HEK293 (cell line): ENCODE data around the gene DCDC1.

Experiments used
- CTCF ChIA-PET: fragments of 350-600 bp; formaldehyde crosslinking; extraction: SDS; loops from one replicate; lab custom pipeline; 2021; ENCODE audit warnings: antibody characterized with exemption; lab: Yijun Ruan, JAX
- POLR2A ChIA-PET: fragments of 300-600 bp; formaldehyde crosslinking; extraction: SDS; loops from one replicate; lab custom pipeline; 2020; ENCODE audit warnings: antibody characterized with exemption, inconsistent platforms; lab: Yijun Ruan, JAX
- H3K27ac ChIP-seq: fragments of 200-500 bp; sonication (Bioruptor generic); 2 replicates; pipeline ENCODE4 v1.5.1; 2014; ENCODE audit warnings: low read depth, low read length, control low read depth, inconsistent platforms; ENCODE audit errors: extremely low read depth
- H3K36me3 ChIP-seq, 2 experiments: fragments of 200-500 bp in 1 of 2; sonication (Bioruptor generic) in 1 of 2; 1 replicate in 1 of 2; 2 replicates in 1 of 2; pipeline ENCODE4 v1.5.1; 2014 to 2017; ENCODE audit warnings: inconsistent platforms in 2 of 2, low read length in 2 of 2; ENCODE audit not compliant: control insufficient read depth in 2 of 2, insufficient read depth in 1 of 2
- H3K4me1 ChIP-seq: fragments of 200-500 bp; sonication (Bioruptor generic); 2 replicates; pipeline ENCODE4 v1.5.1; 2014; ENCODE audit warnings: mild to moderate bottlenecking, low read length, inconsistent platforms; ENCODE audit not compliant: control insufficient read depth, insufficient read depth
- H3K4me3 ChIP-seq: 2 replicates; pipeline ENCODE4 v1.5.1; 2011; ENCODE audit warnings: low read depth, mild to moderate bottlenecking, control low read depth, low read length, moderate library complexity
- H3K9me3 ChIP-seq: fragments of 200-500 bp; sonication (Bioruptor generic); 2 replicates; pipeline ENCODE4 v1.5.1; 2014; ENCODE audit warnings: low read depth, low read length, inconsistent platforms; ENCODE audit not compliant: control insufficient read depth, insufficient read depth
- AEBP2 ChIP-seq: fragments of 450-650 bp; formaldehyde crosslinking; IDR thresholded peaks from 2 replicates; pipeline ENCODE4 v1.5.1; 2016; ENCODE audit warnings: missing biosample characterization, missing genetic modification characterization, borderline replicate concordance
- GLIS2 ChIP-seq: fragments of 450-650 bp; formaldehyde crosslinking; IDR thresholded peaks from 2 replicates; pipeline ENCODE4 v1.5.1; 2016; ENCODE audit warnings: missing biosample characterization, missing genetic modification characterization
- MYNN ChIP-seq: fragments of 450-650 bp; formaldehyde crosslinking; IDR thresholded peaks from 2 replicates; pipeline ENCODE4 v1.5.1; 2016; ENCODE audit warnings: missing biosample characterization, missing genetic modification characterization, borderline replicate concordance
- TRIM28 ChIP-seq: IDR thresholded peaks from 2 replicates; pipeline ENCODE4 v1.6.1; 2011; ENCODE audit warnings: low read length, control low read depth, borderline replicate concordance
- YY2 ChIP-seq: fragments of 450-650 bp; formaldehyde crosslinking; IDR thresholded peaks from 2 replicates; pipeline ENCODE4 v1.5.1; 2016; ENCODE audit warnings: missing biosample characterization, missing genetic modification characterization
- ZBTB1 ChIP-seq: fragments of 450-650 bp; formaldehyde crosslinking; IDR thresholded peaks from 2 replicates; pipeline ENCODE4 v1.5.1; 2016; ENCODE audit warnings: missing biosample characterization, missing genetic modification characterization
- ZNF174 ChIP-seq: fragments of 450-650 bp; formaldehyde crosslinking; IDR thresholded peaks from 2 replicates; pipeline ENCODE4 v1.5.0; 2017; ENCODE audit warnings: missing biosample characterization, mild to moderate bottlenecking, missing genetic modification characterization
- ZNF24 ChIP-seq: fragments of 450-650 bp; formaldehyde crosslinking; IDR thresholded peaks from 2 replicates; pipeline ENCODE4 v1.5.1; 2016; ENCODE audit warnings: missing biosample characterization, missing genetic modification characterization
- ZNF302 ChIP-seq: fragments of 450-650 bp; formaldehyde crosslinking; IDR thresholded peaks from 2 replicates; pipeline ENCODE4 v1.5.1; 2016; ENCODE audit warnings: missing biosample characterization, missing genetic modification characterization, low read depth
- ZNF391 ChIP-seq: fragments of 450-650 bp; formaldehyde crosslinking; IDR thresholded peaks from 2 replicates; pipeline ENCODE4 v1.5.1; 2016; ENCODE audit warnings: low read depth, missing biosample characterization, missing genetic modification characterization, borderline replicate concordance
- ZNF404 ChIP-seq: fragments of 450-650 bp; formaldehyde crosslinking; IDR thresholded peaks from 2 replicates; pipeline ENCODE4 v1.5.1; 2017; ENCODE audit warnings: missing biosample characterization, missing genetic modification characterization
- ZNF433 ChIP-seq: fragments of 450-650 bp; formaldehyde crosslinking; IDR thresholded peaks from 2 replicates; pipeline ENCODE4 v1.5.1; 2016; ENCODE audit warnings: missing biosample characterization, missing genetic modification characterization, low read depth
- ZNF473 ChIP-seq: fragments of 450-650 bp; formaldehyde crosslinking; IDR thresholded peaks from 2 replicates; pipeline ENCODE4 v1.5.1; 2017; ENCODE audit warnings: missing biosample characterization, missing genetic modification characterization
- ZNF510 ChIP-seq: fragments of 450-650 bp; formaldehyde crosslinking; IDR thresholded peaks from 2 replicates; pipeline ENCODE4 v1.5.1; 2018; ENCODE audit warnings: mild to moderate bottlenecking, missing genetic modification characterization, missing biosample characterization; ENCODE audit not compliant: insufficient replicate concordance
- ZNF518A ChIP-seq: fragments of 450-650 bp; formaldehyde crosslinking; conservative IDR thresholded peaks from 2 replicates; pipeline ENCODE4 v1.5.1; 2016; ENCODE audit warnings: low read depth, missing biosample characterization, missing genetic modification characterization
- ZNF548 ChIP-seq: fragments of 450-650 bp; formaldehyde crosslinking; IDR thresholded peaks from 2 replicates; pipeline ENCODE4 v1.5.1; 2016; ENCODE audit warnings: missing biosample characterization, missing genetic modification characterization
- ZNF596 ChIP-seq: fragments of 450-650 bp; IDR thresholded peaks from 2 replicates; pipeline ENCODE4 v1.5.0; 2018; ENCODE audit warnings: missing biosample characterization, mild to moderate bottlenecking, missing genetic modification characterization, moderate library complexity
- ZNF623 ChIP-seq: fragments of 450-650 bp; formaldehyde crosslinking; IDR thresholded peaks from 2 replicates; pipeline ENCODE4 v1.5.1; 2016; ENCODE audit warnings: missing biosample characterization, missing genetic modification characterization
- ZNF658 ChIP-seq: fragments of 450-650 bp; formaldehyde crosslinking; IDR thresholded peaks from 2 replicates; pipeline ENCODE4; 2016; ENCODE audit warnings: missing biosample characterization, missing genetic modification characterization
- ZNF664 ChIP-seq: fragments of 450-650 bp; formaldehyde crosslinking; IDR thresholded peaks from 2 replicates; pipeline ENCODE4 v1.5.1; 2016; ENCODE audit warnings: missing biosample characterization, missing genetic modification characterization
- ZNF747 ChIP-seq: fragments of 450-650 bp; formaldehyde crosslinking; IDR thresholded peaks from 2 replicates; pipeline ENCODE4 v1.5.1; 2016; ENCODE audit warnings: missing biosample characterization, missing genetic modification characterization
- ZNF777 ChIP-seq: fragments of 450-650 bp; formaldehyde crosslinking; IDR thresholded peaks from 2 replicates; pipeline ENCODE4 v1.5.1; 2017; ENCODE audit warnings: missing biosample characterization, missing genetic modification characterization, borderline replicate concordance
- ZNF837 ChIP-seq: fragments of 450-650 bp; formaldehyde crosslinking; IDR thresholded peaks from 2 replicates; pipeline ENCODE4 v1.5.1; 2016; ENCODE audit warnings: missing biosample characterization, missing genetic modification characterization
- ZSCAN16 ChIP-seq: fragments of 450-650 bp; formaldehyde crosslinking; IDR thresholded peaks from 2 replicates; pipeline ENCODE4 v1.5.1; 2016; ENCODE audit warnings: missing biosample characterization, missing genetic modification characterization
- TF ChIP-seq, protein P1 (sequence below): fragments of 450-650 bp; formaldehyde crosslinking; IDR thresholded peaks from 2 replicates; pipeline ENCODE4 v1.5.1; 2016; ENCODE audit warnings: missing biosample characterization, missing genetic modification characterization

Gene DCDC1

GRCh38 chr11:30990625-30991296 lies 378.8 kb downstream of the DCDC1 start:
- CTCF ChIA-PET: no interaction called here
- Histone ChIP-seq H3K4me1 (no peaks in the 10 kb centered on the region), H3K9me3 (no peaks in the 10 kb centered on the region), H3K27ac (no peak overlapping the region), H3K36me3 (no peaks in the 10 kb centered on the region), H3K4me3 (no peak overlapping the region)
- POLR2A ChIA-PET: no interaction called here
- no peak for TF ChIP-seq ZNF391 (tag by site-specific recombination)
- no peak for TF ChIP-seq ZNF623 (tag by site-specific recombination)
- no peak for TF ChIP-seq ZNF658 (tag by site-specific recombination)
- no peak for TF ChIP-seq ZNF404 (tag by site-specific recombination)
- no peak for TF ChIP-seq AEBP2 (tag by site-specific recombination)
- TF ChIP-seq ZNF747 (tag by site-specific recombination): no peak
- no peak for TF ChIP-seq ZSCAN16 (tag by site-specific recombination)
- TF ChIP-seq MYNN: no peak
- TF ChIP-seq GLIS2: no peak
- TF ChIP-seq ZNF777 (tag by site-specific recombination): no peak

- no peaks in the 10 kb centered on the region for H3K36me3 ChIP-seq
- no peak for TF ChIP-seq ZNF473
- TF ChIP-seq ZNF433 (tag by site-specific recombination): no peak
- no peak for TF ChIP-seq ZNF837
- TF ChIP-seq, protein P1, sequence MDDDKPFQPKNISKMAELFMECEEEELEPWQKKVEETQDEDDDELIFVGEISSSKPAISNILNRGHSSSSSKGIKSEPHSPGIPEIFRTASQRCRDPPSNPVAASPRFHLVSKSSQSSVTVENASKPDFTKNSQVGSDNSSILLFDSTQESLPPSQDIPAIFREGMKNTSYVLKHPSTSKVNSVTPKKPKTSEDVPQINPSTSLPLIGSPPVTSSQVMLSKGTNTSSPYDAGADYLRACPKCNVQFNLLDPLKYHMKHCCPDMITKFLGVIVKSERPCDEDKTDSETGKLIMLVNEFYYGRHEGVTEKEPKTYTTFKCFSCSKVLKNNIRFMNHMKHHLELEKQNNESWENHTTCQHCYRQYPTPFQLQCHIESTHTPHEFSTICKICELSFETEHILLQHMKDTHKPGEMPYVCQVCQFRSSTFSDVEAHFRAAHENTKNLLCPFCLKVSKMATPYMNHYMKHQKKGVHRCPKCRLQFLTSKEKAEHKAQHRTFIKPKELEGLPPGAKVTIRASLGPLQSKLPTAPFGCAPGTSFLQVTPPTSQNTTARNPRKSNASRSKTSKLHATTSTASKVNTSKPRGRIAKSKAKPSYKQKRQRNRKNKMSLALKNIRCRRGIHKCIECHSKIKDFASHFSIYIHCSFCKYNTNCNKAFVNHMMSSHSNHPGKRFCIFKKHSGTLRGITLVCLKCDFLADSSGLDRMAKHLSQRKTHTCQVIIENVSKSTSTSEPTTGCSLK (tag by site-specific recombination): no peak
- TF ChIP-seq, all 188 proteins: peak for 0
- H3K9me3 ChIP-seq: no peaks in the 10 kb centered on the region
- H3K4me3 ChIP-seq: no peak overlapping the region
- no peak overlapping the region for H3K27ac ChIP-seq
- CTCF ChIA-PET: interaction anchor here (0.9 to 1.1 kb wide), 2 partner anchors 27 kb away, joined by 3 to 4 read pairs; no protein-coding TSS in a partner anchor
- no peaks in the 10 kb centered on the region for H3K4me1 ChIP-seq
- POLR2A ChIA-PET: no interaction called here
Observed at GRCh38 chr11:30987819-30988218, 381.7 kb downstream of the DCDC1 start.

DNA sequence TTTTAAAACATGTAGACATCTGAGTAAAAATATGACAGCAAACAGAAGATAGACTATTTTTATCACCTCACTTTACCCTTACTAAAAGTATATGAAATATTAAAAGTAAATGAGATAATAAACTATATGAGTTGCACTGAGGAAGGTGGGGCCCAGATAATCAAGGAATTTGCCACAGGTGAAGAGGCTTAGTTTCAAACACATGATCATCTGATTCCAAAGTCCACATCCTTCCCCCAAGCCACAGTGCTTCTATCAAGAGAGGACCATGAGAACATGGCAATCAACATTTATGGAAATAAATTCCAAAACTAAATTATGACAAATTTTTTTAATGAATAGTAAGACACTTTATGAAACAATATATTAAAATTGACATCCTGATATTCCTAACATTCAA lies 384.0 kb downstream of the DCDC1 start:
- Histone ChIP-seq H3K9me3 (no peaks in the 10 kb centered on the region), H3K27ac (no peak overlapping the region), H3K36me3 (no peaks in the 10 kb centered on the region), H3K4me1 (no peaks in the 10 kb centered on the region), H3K4me3 (no peak overlapping the region)
- ChIA-PET POLR2A (no interaction called here), CTCF (no interaction called here)
- no peak for TF ChIP-seq ZNF174
- no peak for TF ChIP-seq YY2
- no peak for TF ChIP-seq ZNF302 (tag by site-specific recombination)
- TF ChIP-seq ZNF664 (tag by site-specific recombination): no peak
- TF ChIP-seq ZNF596: no peak
- no peak for TF ChIP-seq TRIM28
- TF ChIP-seq ZNF548 (tag by site-specific recombination): no peak
- TF ChIP-seq ZNF510 (tag by site-specific recombination): no peak
- TF ChIP-seq ZNF24 (tag by site-specific recombination): no peak
- no peak for TF ChIP-seq ZNF518A (tag by site-specific recombination)
- TF ChIP-seq ZBTB1 (tag by site-specific recombination): no peak
